HEK293 (cell line): ENCODE measurements around the gene SLC16A5.

Source experiments
- CTCF ChIP-seq: fragments of 450-650 bp; formaldehyde crosslinking; IDR thresholded peaks from 2 replicates; pipeline ENCODE4 v1.5.1; 2016; ENCODE audit warnings: missing biosample characterization, missing genetic modification characterization
- KLF16 ChIP-seq: fragments of 450-650 bp; formaldehyde crosslinking; IDR thresholded peaks from 2 replicates; pipeline ENCODE4 v1.5.1; 2017; ENCODE audit warnings: missing biosample characterization, missing genetic modification characterization
- PRDM1 ChIP-seq: fragments of 450-650 bp; formaldehyde crosslinking; IDR thresholded peaks from 2 replicates; pipeline ENCODE4; 2016; ENCODE audit warnings: missing biosample characterization, missing genetic modification characterization
- ZNF629 ChIP-seq: fragments of 450-650 bp; formaldehyde crosslinking; IDR thresholded peaks from 2 replicates; pipeline ENCODE4 v1.5.1; 2017; ENCODE audit warnings: missing biosample characterization, missing genetic modification characterization

GRCh38 chr17:75091855-75092327 is 4.1 kb downstream of the SLC16A5 start:
- no peak for TF ChIP-seq PRDM1 (tag by site-specific recombination)
- no peak for TF ChIP-seq KLF16
- TF ChIP-seq ZNF629 (tag by site-specific recombination): no peak
- no peak for TF ChIP-seq CTCF (tag by site-specific recombination)
